GM23248 (cell line): ENCODE data around the gene ATP8A2. TPM values are rescaled to one million over a fixed set of nuclear protein-coding genes. Genes with fewer than 3 reads are reported as not detected.

Experiments used
- DNase-seq: peaks from one replicate; pipeline ENCODE4 v3.0.0-alpha.2; 2015
- H2AFZ ChIP-seq: fragments of 200-600 bp; sonication (generic); 2 replicates; pipeline ENCODE4 v1.6.1; 2016; ENCODE audit warnings: antibody characterized with exemption
- H3F3A ChIP-seq: fragments of 200-600 bp; sonication (generic); 2 replicates; pipeline ENCODE4 v1.6.1; 2016; ENCODE audit warnings: mild to moderate bottlenecking, antibody characterized with exemption, mixed run types; ENCODE audit not compliant: insufficient read depth
- H3K27ac ChIP-seq: fragments of 200-600 bp; sonication (generic); 2 replicates; pipeline ENCODE4 v1.5.1; 2016; ENCODE audit warnings: mild to moderate bottlenecking
- H3K27me3 ChIP-seq: fragments of 200-600 bp; sonication (generic); replicated peaks from 2 replicates; pipeline ENCODE4 v1.6.1; 2016; ENCODE audit warnings: mild to moderate bottlenecking; ENCODE audit not compliant: insufficient read depth
- H3K36me3 ChIP-seq: fragments of 200-600 bp; sonication (generic); 2 replicates; pipeline ENCODE4 v1.6.1; 2016; ENCODE audit warnings: low read depth, mild to moderate bottlenecking
- H3K4me1 ChIP-seq: fragments of 200-600 bp; sonication (generic); 2 replicates; pipeline ENCODE4 v1.6.1; 2016; ENCODE audit warnings: mild to moderate bottlenecking; ENCODE audit not compliant: insufficient read depth
- H3K4me2 ChIP-seq: fragments of 200-600 bp; sonication (generic); one replicate; pipeline ENCODE4 v1.6.1; 2016; ENCODE audit warnings: mild to moderate bottlenecking; ENCODE audit not compliant: unreplicated experiment
- H3K4me3 ChIP-seq: fragments of 200-600 bp; sonication (generic); 2 replicates; pipeline ENCODE4 v1.5.1; 2016; ENCODE audit warnings: mild to moderate bottlenecking
- H3K79me2 ChIP-seq: fragments of 200-600 bp; sonication (generic); 2 replicates; pipeline ENCODE4 v1.6.1; 2016; ENCODE audit warnings: mild to moderate bottlenecking; ENCODE audit not compliant: insufficient read depth
- H3K9ac ChIP-seq: fragments of 200-600 bp; sonication (generic); 2 replicates; pipeline ENCODE4 v1.6.1; 2016; ENCODE audit warnings: mild to moderate bottlenecking
- H3K9me2 ChIP-seq: fragments of 200-600 bp; sonication (generic); 2 replicates; pipeline ENCODE4 v1.6.1; 2016; ENCODE audit warnings: mixed run types, mild to moderate bottlenecking, moderate library complexity; ENCODE audit not compliant: insufficient read depth
- H3K9me3 ChIP-seq: fragments of 200-600 bp; sonication (generic); one replicate; pipeline ENCODE4 v1.6.1; 2017; ENCODE audit warnings: low read depth
- H4K20me1 ChIP-seq: fragments of 200-600 bp; sonication (generic); 2 replicates; pipeline ENCODE4 v1.6.0; 2016; ENCODE audit not compliant: insufficient read depth
- EZH2 ChIP-seq: fragments of 200-600 bp; sonication (generic); IDR thresholded peaks from 2 replicates; pipeline ENCODE4 v1.6.1; 2018; ENCODE audit warnings: antibody characterized with exemption, mild to moderate bottlenecking; ENCODE audit not compliant: insufficient read depth, poor library complexity, severe bottlenecking
- EZH2phosphoT487 ChIP-seq: fragments of 200-600 bp; sonication (generic); IDR thresholded peaks from 2 replicates; pipeline ENCODE4 v1.6.1; 2018; ENCODE audit warnings: antibody characterized with exemption, moderate library complexity, mild to moderate bottlenecking, low read depth; ENCODE audit not compliant: insufficient read depth
- WGBS, 2 experiments: methylation state at CpG; one replicate each; pipeline ENCODE4 v1.1.6; 2015 to 2017; ENCODE audit warnings: low lambda C conversion rate in 2 of 2, low coverage in 1 of 2; ENCODE audit errors: missing lambda C conversion rate in 2 of 2; 5-methylcytosine and 5-hydroxymethylcytosine counted together
- in situ Hi-C: fragments of 300-500 bp; cut with MboI; formaldehyde crosslinking; loops from 2 replicates; pipeline ENCODE4 v1.15.0; 2020
- polyA plus RNA-seq: library from polyadenylated mRNA; unstranded; fragments of >200 nt; fragmentation: Nextera tagmentation; extraction: Ambion mirVana; gene quantifications from 2 replicates; pipeline ENCODE4 v1.2.1, GENCODE V29; 2016
- total RNA-seq: library from RNA; depleted of rRNA; stranded (reverse); fragments of >200 nt; shearing (Covaris generic); gene quantifications from 2 replicates; pipeline ENCODE4 v1.2.3, GENCODE V29; 2014

Gene ATP8A2
- total and polyA plus RNA-seq, 2 experiments from 2014 or later: under 0.01 to 0.05 TPM

- H4K20me1 ChIP-seq: no peaks in the 10 kb centered on the region
- H3K79me2 ChIP-seq: no peaks in the 10 kb centered on the region
- H3K27ac ChIP-seq: no peak overlapping the region
- no peak overlapping the region for H2AFZ ChIP-seq
- no peaks in the 10 kb centered on the region; the same call in 1 of the 2 replicates for H3K27me3 ChIP-seq
- H3K9me3 ChIP-seq: no peaks in the 10 kb centered on the region
- no peaks in the 10 kb centered on the region for H3K4me1 ChIP-seq
- H3K9ac ChIP-seq: no peak overlapping the region
- WGBS, 2 experiments: 43% methylated on average over 11 of the region's 11 CpGs
- H3F3A ChIP-seq: no peaks in the 10 kb centered on the region
- no peak overlapping the region for H3K4me2 ChIP-seq
- H3K4me3 ChIP-seq: no peak overlapping the region
- TF ChIP-seq EZH2: no peak
- no peak for TF ChIP-seq EZH2phosphoT487
- H3K36me3 ChIP-seq: no peaks in the 10 kb centered on the region
- DNase-seq: no peak
- in situ Hi-C loops: no loop called here
- no peaks in the 10 kb centered on the region for H3K9me2 ChIP-seq
Observed at GRCh38 chr13:25847635-25848626, 476.2 kb downstream of the ATP8A2 start.

- Histone ChIP-seq H3K27me3 (no peaks in the 10 kb centered on the region; the same call in 1 of the 2 replicates), H3K4me1 (no peaks in the 10 kb centered on the region), H3K79me2 (no peaks in the 10 kb centered on the region), H3K4me2 (no peak overlapping the region), H3F3A (no peaks in the 10 kb centered on the region), H4K20me1 (no peaks in the 10 kb centered on the region), H3K9me2 (no peaks in the 10 kb centered on the region), H3K9ac (no peak overlapping the region), H3K27ac (no peak overlapping the region), H3K36me3 (no peaks in the 10 kb centered on the region), H3K9me3 (no peaks in the 10 kb centered on the region), H2AFZ (no peak overlapping the region), H3K4me3 (no peak overlapping the region)
- 24 to 26% methylated on average over 8 of the region's 8 CpGs for WGBS, 2 experiments
- TF ChIP-seq EZH2 (no peak), EZH2phosphoT487 (no peak)
- DNase-seq: no peak
- in situ Hi-C loops: no loop called here
Observed at GRCh38 chr13:25848812-25849745, 477.3 kb downstream of the ATP8A2 start.

GRCh38 chr13:25857830-25858229 lies 486.1 kb downstream of the ATP8A2 start:
- Histone ChIP-seq H3K4me3 (no peak overlapping the region), H2AFZ (no peak overlapping the region), H3F3A (no peaks in the 10 kb centered on the region), H3K27me3 (no peaks in the 10 kb centered on the region; the same call in 1 of the 2 replicates), H3K79me2 (no peaks in the 10 kb centered on the region), H3K9me3 (no peaks in the 10 kb centered on the region), H3K4me2 (no peak overlapping the region), H3K9me2 (no peaks in the 10 kb centered on the region), H3K9ac (no peak overlapping the region), H4K20me1 (no peaks in the 10 kb centered on the region), H3K4me1 (no peaks in the 10 kb centered on the region), H3K27ac (no peak overlapping the region), H3K36me3 (no peaks in the 10 kb centered on the region)
- 54 to 58% methylated on average over 4 of the region's 4 CpGs for WGBS, 2 experiments
- in situ Hi-C loops: no loop called here
- DNase-seq: no peak
- TF ChIP-seq EZH2 (no peak), EZH2phosphoT487 (no peak)

GRCh38 chr13:25859528-25859927 lies 487.8 kb downstream of the ATP8A2 start:
- Histone ChIP-seq H3K27me3 (peaks cover 8% of the 10 kb centered on the region; the same call in 1 of the 2 replicates), H4K20me1 (no peaks in the 10 kb centered on the region), H3K4me2 (no peak overlapping the region), H3K4me1 (no peaks in the 10 kb centered on the region), H2AFZ (no peak overlapping the region), H3K27ac (no peak overlapping the region), H3K9me2 (no peaks in the 10 kb centered on the region), H3K9ac (no peak overlapping the region), H3F3A (no peaks in the 10 kb centered on the region), H3K79me2 (no peaks in the 10 kb centered on the region), H3K9me3 (no peaks in the 10 kb centered on the region), H3K36me3 (no peaks in the 10 kb centered on the region), H3K4me3 (no peak overlapping the region)
- in situ Hi-C loops: no loop called here
- TF ChIP-seq EZH2phosphoT487 (no peak), EZH2 (no peak)
- 56 to 57% methylated on average over 3 of the region's 3 CpGs for WGBS, 2 experiments
- DNase-seq: no peak
